Liver (tissue), 9 donors: Measurements from ENCODE around the gene DTNB. TPM values are rescaled to one million over a fixed set of nuclear protein-coding genes. Genes with fewer than 3 reads are reported as not detected.

ENCODE experiments used
- DNase-seq: peaks from one replicate; pipeline ENCODE4 v3.0.0-alpha.2; 2017; ENCODE audit warnings: low spot score
- H3K27ac ChIP-seq, 2 donors: one replicate each; pipeline ENCODE4 v1.7.0; 2013; ENCODE audit warnings: inconsistent platforms in 2 of 2, low read length in 2 of 2, control low read depth in 1 of 2, low read depth in 1 of 2, mild to moderate bottlenecking in 1 of 2
- H3K27me3 ChIP-seq, 4 donors: one replicate each; pipeline versions ENCODE4 v1.6.1 to v1.7.0; 2013; ENCODE audit warnings: low read length in 3 of 4, inconsistent platforms in 1 of 4, mild to moderate bottlenecking in 1 of 4, moderate library complexity in 1 of 4; ENCODE audit not compliant: control insufficient read depth in 4 of 4, insufficient read depth in 4 of 4
- H3K36me3 ChIP-seq, 4 donors: one replicate each; pipeline versions ENCODE4 v1.6.1 to v1.7.0; 2013; ENCODE audit warnings: low read length in 3 of 4, mild to moderate bottlenecking in 3 of 4, low read depth in 1 of 4, moderate library complexity in 1 of 4; ENCODE audit not compliant: control insufficient read depth in 4 of 4, insufficient read depth in 3 of 4
- H3K4me1 ChIP-seq, 4 donors: one replicate each; pipeline versions ENCODE4 v1.6.1 to v1.7.0; 2013; ENCODE audit warnings: low read length in 3 of 4, mild to moderate bottlenecking in 3 of 4, moderate library complexity in 1 of 4; ENCODE audit not compliant: control insufficient read depth in 4 of 4, insufficient read depth in 4 of 4
- H3K4me3 ChIP-seq, 3 donors: one replicate each; pipeline versions ENCODE4 v1.6.1 to v1.7.0; 2013; ENCODE audit warnings: low read length in 3 of 3, control low read depth in 1 of 3, low read depth in 1 of 3, mild to moderate bottlenecking in 1 of 3
- H3K9ac ChIP-seq, 2 donors: one replicate each; pipeline ENCODE4 v1.7.0; 2013; ENCODE audit warnings: low read length in 2 of 2, mild to moderate bottlenecking in 2 of 2, moderate library complexity in 2 of 2, control low read depth in 1 of 2, low read depth in 1 of 2
- H3K9me3 ChIP-seq, 4 donors: one replicate each; pipeline versions ENCODE4 v1.6.1 to v1.7.0; 2013; ENCODE audit warnings: low read length in 3 of 4; ENCODE audit not compliant: control insufficient read depth in 4 of 4
- EGR1 ChIP-seq, 2 donors: IDR thresholded peaks; 2 replicates each; pipeline ENCODE4 v1.6.1; 2016 to 2018; ENCODE audit warnings: antibody characterized with exemption in 2 of 2, low read depth in 2 of 2
- FOXA1 ChIP-seq: IDR thresholded peaks from 2 replicates; pipeline ENCODE4 v1.6.1; 2016; ENCODE audit warnings: antibody characterized with exemption
- FOXA2 ChIP-seq: IDR thresholded peaks from 2 replicates; pipeline ENCODE4 v1.6.1; 2016; ENCODE audit warnings: antibody characterized with exemption
- GABPA ChIP-seq, 2 donors: IDR thresholded peaks in 1 of 2; conservative IDR thresholded peaks in 1 of 2; 2 replicates each; pipeline ENCODE4 v1.6.1; 2016; ENCODE audit warnings: antibody characterized with exemption in 2 of 2, mild to moderate bottlenecking in 1 of 2, moderate library complexity in 1 of 2
- HNF4A ChIP-seq, 2 donors: conservative IDR thresholded peaks; 2 replicates each; pipeline ENCODE4 v1.6.1; 2016; ENCODE audit warnings: antibody characterized with exemption in 2 of 2, mild to moderate bottlenecking in 2 of 2
- JUND ChIP-seq, 2 donors: IDR thresholded peaks; 2 replicates each; pipeline ENCODE4 v1.6.1; 2016; ENCODE audit warnings: antibody characterized with exemption in 2 of 2
- NR2F2 ChIP-seq: IDR thresholded peaks from 2 replicates; pipeline ENCODE4 v1.6.1; 2016; ENCODE audit warnings: antibody characterized with exemption
- RAD21 ChIP-seq, 2 donors: IDR thresholded peaks; 2 replicates each; pipeline ENCODE4 v1.6.1; 2016; ENCODE audit warnings: antibody characterized with exemption in 2 of 2, mild to moderate bottlenecking in 2 of 2
- RXRA ChIP-seq, 2 donors: IDR thresholded peaks; 2 replicates each; pipeline ENCODE4 v1.6.1; 2017 to 2018; ENCODE audit warnings: antibody characterized with exemption in 2 of 2, mild to moderate bottlenecking in 1 of 2
- SP1 ChIP-seq: IDR thresholded peaks from 2 replicates; pipeline ENCODE4 v1.6.1; 2018; ENCODE audit warnings: antibody characterized with exemption, mild to moderate bottlenecking
- TAF1 ChIP-seq: conservative IDR thresholded peaks from 2 replicates; pipeline ENCODE4 v1.6.1; 2016; ENCODE audit warnings: antibody characterized with exemption, mild to moderate bottlenecking
- YY1 ChIP-seq: IDR thresholded peaks from 2 replicates; pipeline ENCODE4 v1.6.1; 2016; ENCODE audit warnings: antibody characterized with exemption, mild to moderate bottlenecking
- WGBS: extraction: QIAGEN DNeasy Blood & Tissue Kit; methylation state at CpG from one replicate; pipeline ENCODE4 v1.1.7; 2013; 5-methylcytosine and 5-hydroxymethylcytosine counted together
- polyA plus RNA-seq, 2 donors: library from polyadenylated mRNA; stranded (reverse) in 1 of 2; unstranded in 1 of 2; fragments of 200-250 nt in 1 of 2; fragments of >200 nt in 1 of 2; fragmentation: Nextera tagmentation in 1 of 2; extraction: Ambion mirVana in 1 of 2; gene quantifications; one replicate each; pipeline versions ENCODE4 v1.2.1 to v1.2.3, GENCODE V29; 2013 to 2015
- total RNA-seq, 2 donors: library from RNA; depleted of rRNA; stranded (reverse); fragments of >200 nt; gene quantifications; one replicate each; pipeline ENCODE4 v1.2.3, GENCODE V29; 2014
- TF ChIP-seq, protein P1 (sequence below): fragments of 150-350 bp; IDR thresholded peaks from 2 replicates; pipeline ENCODE4 v1.5.1; 2017; ENCODE audit warnings: improper control_type of control experiment, low read depth, low read length; ENCODE audit not compliant: missing input control
- TF ChIP-seq, protein P2 (sequence below): IDR thresholded peaks from 2 replicates; pipeline ENCODE4 v1.6.1; 2016; ENCODE audit warnings: antibody characterized with exemption
- TF ChIP-seq, protein P3 (sequence below): IDR thresholded peaks from 2 replicates; pipeline ENCODE4 v1.6.1; 2016; ENCODE audit warnings: antibody characterized with exemption, mild to moderate bottlenecking
- TF ChIP-seq, protein P4 (sequence below): IDR thresholded peaks from 2 replicates; pipeline ENCODE4 v1.6.1; 2016; ENCODE audit warnings: antibody characterized with exemption
- TF ChIP-seq, protein P5 (sequence below): IDR thresholded peaks from 2 replicates; pipeline ENCODE4 v1.6.1; 2016; ENCODE audit warnings: antibody characterized with exemption
- donor health status: healthy.
- donor health status: healthy.
- donor health status: healthy.
- donor health status: healthy.
- donor health status: healthy.

The DTNB gene
- total and polyA plus RNA-seq, 4 donors, result 3.3 to 10.5 (median 6.4) TPM

DNA sequence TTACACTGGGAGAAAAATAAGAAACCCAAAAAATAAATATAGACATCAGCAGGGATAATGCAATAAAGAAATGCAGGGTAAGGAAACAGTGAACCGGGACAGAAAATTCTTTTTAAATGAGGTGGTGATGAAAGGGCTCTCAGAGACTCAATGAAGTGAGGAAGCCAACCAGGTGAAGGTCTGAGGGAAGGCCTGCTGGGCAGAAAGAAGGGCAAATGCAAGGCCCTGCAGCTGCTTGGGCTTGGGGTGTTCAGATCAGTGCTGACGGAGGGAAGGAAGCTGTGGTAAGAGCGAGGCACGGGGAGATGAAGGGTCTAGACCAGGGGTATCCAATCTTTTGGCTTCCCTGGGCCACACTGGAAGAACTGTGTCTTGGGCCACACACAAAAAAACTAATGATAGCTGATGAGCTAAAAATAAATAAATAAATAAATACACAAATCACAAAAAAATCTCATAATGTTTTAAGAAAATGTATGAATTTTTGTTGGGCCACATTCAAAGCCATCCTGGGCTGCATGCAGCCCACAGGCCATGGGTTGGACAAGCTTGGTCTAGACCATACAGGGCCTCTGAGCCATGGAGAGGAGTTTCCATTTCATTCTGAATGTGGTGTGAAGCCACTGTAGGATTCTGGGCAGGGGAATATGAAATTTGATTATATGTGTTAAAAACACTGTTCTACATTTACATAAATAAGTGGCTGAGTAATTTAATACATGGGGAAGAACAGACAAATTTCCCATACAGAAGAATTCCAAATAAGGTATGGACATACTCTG lies 235.3 kb downstream of the DTNB start:
- 95% methylated on average over 4 of the region's 4 CpGs for WGBS
- TF ChIP-seq, protein P1, sequence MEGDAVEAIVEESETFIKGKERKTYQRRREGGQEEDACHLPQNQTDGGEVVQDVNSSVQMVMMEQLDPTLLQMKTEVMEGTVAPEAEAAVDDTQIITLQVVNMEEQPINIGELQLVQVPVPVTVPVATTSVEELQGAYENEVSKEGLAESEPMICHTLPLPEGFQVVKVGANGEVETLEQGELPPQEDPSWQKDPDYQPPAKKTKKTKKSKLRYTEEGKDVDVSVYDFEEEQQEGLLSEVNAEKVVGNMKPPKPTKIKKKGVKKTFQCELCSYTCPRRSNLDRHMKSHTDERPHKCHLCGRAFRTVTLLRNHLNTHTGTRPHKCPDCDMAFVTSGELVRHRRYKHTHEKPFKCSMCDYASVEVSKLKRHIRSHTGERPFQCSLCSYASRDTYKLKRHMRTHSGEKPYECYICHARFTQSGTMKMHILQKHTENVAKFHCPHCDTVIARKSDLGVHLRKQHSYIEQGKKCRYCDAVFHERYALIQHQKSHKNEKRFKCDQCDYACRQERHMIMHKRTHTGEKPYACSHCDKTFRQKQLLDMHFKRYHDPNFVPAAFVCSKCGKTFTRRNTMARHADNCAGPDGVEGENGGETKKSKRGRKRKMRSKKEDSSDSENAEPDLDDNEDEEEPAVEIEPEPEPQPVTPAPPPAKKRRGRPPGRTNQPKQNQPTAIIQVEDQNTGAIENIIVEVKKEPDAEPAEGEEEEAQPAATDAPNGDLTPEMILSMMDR, result no peak
- TF ChIP-seq, protein P2, sequence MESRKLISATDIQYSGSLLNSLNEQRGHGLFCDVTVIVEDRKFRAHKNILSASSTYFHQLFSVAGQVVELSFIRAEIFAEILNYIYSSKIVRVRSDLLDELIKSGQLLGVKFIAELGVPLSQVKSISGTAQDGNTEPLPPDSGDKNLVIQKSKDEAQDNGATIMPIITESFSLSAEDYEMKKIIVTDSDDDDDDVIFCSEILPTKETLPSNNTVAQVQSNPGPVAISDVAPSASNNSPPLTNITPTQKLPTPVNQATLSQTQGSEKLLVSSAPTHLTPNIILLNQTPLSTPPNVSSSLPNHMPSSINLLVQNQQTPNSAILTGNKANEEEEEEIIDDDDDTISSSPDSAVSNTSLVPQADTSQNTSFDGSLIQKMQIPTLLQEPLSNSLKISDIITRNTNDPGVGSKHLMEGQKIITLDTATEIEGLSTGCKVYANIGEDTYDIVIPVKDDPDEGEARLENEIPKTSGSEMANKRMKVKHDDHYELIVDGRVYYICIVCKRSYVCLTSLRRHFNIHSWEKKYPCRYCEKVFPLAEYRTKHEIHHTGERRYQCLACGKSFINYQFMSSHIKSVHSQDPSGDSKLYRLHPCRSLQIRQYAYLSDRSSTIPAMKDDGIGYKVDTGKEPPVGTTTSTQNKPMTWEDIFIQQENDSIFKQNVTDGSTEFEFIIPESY, result no peak
- TF ChIP-seq YY1 (no peak), FOXA1 (no peak), TAF1 (no peak), EGR1 (IDR thresholded peaks at IDR 0.05; ENCODE audit: low read depth in 2 of 2) (no peak), RXRA (IDR thresholded peaks at IDR 0.05) (no peak), SP1 (no peak), FOXA2 (no peak), RAD21 (IDR thresholded peaks at IDR 0.05) (no peak), HNF4A (conservative IDR thresholded peaks at IDR 0.05) (no peak)
- TF ChIP-seq, protein P3, sequence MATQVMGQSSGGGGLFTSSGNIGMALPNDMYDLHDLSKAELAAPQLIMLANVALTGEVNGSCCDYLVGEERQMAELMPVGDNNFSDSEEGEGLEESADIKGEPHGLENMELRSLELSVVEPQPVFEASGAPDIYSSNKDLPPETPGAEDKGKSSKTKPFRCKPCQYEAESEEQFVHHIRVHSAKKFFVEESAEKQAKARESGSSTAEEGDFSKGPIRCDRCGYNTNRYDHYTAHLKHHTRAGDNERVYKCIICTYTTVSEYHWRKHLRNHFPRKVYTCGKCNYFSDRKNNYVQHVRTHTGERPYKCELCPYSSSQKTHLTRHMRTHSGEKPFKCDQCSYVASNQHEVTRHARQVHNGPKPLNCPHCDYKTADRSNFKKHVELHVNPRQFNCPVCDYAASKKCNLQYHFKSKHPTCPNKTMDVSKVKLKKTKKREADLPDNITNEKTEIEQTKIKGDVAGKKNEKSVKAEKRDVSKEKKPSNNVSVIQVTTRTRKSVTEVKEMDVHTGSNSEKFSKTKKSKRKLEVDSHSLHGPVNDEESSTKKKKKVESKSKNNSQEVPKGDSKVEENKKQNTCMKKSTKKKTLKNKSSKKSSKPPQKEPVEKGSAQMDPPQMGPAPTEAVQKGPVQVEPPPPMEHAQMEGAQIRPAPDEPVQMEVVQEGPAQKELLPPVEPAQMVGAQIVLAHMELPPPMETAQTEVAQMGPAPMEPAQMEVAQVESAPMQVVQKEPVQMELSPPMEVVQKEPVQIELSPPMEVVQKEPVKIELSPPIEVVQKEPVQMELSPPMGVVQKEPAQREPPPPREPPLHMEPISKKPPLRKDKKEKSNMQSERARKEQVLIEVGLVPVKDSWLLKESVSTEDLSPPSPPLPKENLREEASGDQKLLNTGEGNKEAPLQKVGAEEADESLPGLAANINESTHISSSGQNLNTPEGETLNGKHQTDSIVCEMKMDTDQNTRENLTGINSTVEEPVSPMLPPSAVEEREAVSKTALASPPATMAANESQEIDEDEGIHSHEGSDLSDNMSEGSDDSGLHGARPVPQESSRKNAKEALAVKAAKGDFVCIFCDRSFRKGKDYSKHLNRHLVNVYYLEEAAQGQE, result no peak
- TF ChIP-seq, protein P4, sequence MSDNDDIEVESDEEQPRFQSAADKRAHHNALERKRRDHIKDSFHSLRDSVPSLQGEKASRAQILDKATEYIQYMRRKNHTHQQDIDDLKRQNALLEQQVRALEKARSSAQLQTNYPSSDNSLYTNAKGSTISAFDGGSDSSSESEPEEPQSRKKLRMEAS, result no peak
- TF ChIP-seq, protein P5, sequence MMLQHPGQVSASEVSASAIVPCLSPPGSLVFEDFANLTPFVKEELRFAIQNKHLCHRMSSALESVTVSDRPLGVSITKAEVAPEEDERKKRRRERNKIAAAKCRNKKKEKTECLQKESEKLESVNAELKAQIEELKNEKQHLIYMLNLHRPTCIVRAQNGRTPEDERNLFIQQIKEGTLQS, result no peak
- no peak for DNase-seq

DNA sequence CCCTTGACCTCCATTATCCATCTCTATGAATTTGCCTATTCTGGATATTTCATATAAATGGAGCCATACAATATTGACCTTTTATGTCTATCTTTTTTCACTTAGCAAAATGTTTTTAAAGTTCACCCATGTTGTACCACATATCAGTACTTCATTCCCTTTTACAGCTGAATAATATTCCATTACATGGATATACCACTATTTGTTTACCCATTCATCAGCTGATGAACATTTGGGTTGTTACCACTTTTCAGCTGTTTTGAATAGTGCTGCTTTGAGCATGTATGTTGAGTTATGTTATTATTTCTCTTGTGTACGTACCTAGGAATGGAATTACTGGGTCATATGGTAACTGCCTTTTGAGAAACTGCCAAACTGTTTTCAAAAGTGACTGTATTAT lies 238.0 kb downstream of the DTNB start:
- Histone ChIP-seq H3K27me3 (no peaks in the 10 kb centered on the region), H3K36me3 (peaks cover 0 to 9% (median 1%) of the 10 kb centered on the region in 4 donors), H3K27ac (no peak overlapping the region), H3K4me3 (no peak overlapping the region), H3K9me3 (no peaks in the 10 kb centered on the region), H3K4me1 (no peaks in the 10 kb centered on the region), H3K9ac (no peak overlapping the region)
- no peak for DNase-seq
- WGBS, result 100% methylated on average over 1 of the region's 1 CpG
- TF ChIP-seq TAF1 (no peak), RAD21 (IDR thresholded peaks at IDR 0.05) (no peak), NR2F2 (no peak), EGR1 (IDR thresholded peaks at IDR 0.05; ENCODE audit: low read depth in 2 of 2) (no peak), RXRA (IDR thresholded peaks at IDR 0.05) (no peak), FOXA1 (no peak), GABPA (IDR thresholded peaks at IDR 0.05 in 1 of 2, conservative IDR thresholded peaks at IDR 0.05 in 1 of 2) (no peak), FOXA2 (no peak), HNF4A (conservative IDR thresholded peaks at IDR 0.05) (no peak), JUND (IDR thresholded peaks at IDR 0.05) (no peak)
- TF ChIP-seq, protein P2, result no peak
- TF ChIP-seq, protein P3, result no peak

More for the DNA sequence above, 235.3 kb downstream of the DTNB start:
- Histone ChIP-seq H3K9ac (no peak overlapping the region), H3K4me3 (no peak overlapping the region), H3K36me3 (peaks cover 0 to 3% (median 1%) of the 10 kb centered on the region in 4 donors), H3K27me3 (no peaks in the 10 kb centered on the region), H3K27ac (no peak overlapping the region), H3K9me3 (no peaks in the 10 kb centered on the region), H3K4me1 (no peaks in the 10 kb centered on the region)
